Measurements from ENCODE around the gene DTNBP1. TPM values are rescaled to one million over a fixed set of nuclear protein-coding genes. Genes with fewer than 3 reads are reported as not detected.
A peak's percentile ranks its signal among the peaks of the same experiment; 100 is the strongest.

DTNBP1 gene
- total RNA-seq, 6 experiments from 2014 or later: 3.4 to 8.6 (median 5.7) TPM

- no peak for TF ChIP-seq POLR2A (IDR thresholded peaks at IDR 0.05)
- TF ChIP-seq, protein P1, sequence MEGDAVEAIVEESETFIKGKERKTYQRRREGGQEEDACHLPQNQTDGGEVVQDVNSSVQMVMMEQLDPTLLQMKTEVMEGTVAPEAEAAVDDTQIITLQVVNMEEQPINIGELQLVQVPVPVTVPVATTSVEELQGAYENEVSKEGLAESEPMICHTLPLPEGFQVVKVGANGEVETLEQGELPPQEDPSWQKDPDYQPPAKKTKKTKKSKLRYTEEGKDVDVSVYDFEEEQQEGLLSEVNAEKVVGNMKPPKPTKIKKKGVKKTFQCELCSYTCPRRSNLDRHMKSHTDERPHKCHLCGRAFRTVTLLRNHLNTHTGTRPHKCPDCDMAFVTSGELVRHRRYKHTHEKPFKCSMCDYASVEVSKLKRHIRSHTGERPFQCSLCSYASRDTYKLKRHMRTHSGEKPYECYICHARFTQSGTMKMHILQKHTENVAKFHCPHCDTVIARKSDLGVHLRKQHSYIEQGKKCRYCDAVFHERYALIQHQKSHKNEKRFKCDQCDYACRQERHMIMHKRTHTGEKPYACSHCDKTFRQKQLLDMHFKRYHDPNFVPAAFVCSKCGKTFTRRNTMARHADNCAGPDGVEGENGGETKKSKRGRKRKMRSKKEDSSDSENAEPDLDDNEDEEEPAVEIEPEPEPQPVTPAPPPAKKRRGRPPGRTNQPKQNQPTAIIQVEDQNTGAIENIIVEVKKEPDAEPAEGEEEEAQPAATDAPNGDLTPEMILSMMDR (IDR thresholded peaks at IDR 0.05): no peak
- DNase-seq (no peak), ATAC-seq (no peak)
- H3K4me3 ChIP-seq: no peak overlapping the region
- whole genome bisulfite sequencing (ENCODE audit: insufficient coverage, low coverage, low lambda C conversion rate, missing lambda C conversion rate): 67% methylated on average over 1 of the region's 1 CpG
- no peaks in the 10 kb centered on the region for H3K4me1 ChIP-seq
- intact Hi-C loops (cut with DNase I): loop anchor here (10.0 kb wide), 3 partner anchors 426 to 496 kb away; partner anchors contain the start of gene MYLIP (in 1 of the 2)
- H3K27ac ChIP-seq: no peak overlapping the region
- H3K36me3 ChIP-seq: no peaks in the 10 kb centered on the region
- no peaks in the 10 kb centered on the region for H3K27me3 ChIP-seq
- no peaks in the 10 kb centered on the region for H3K9me3 ChIP-seq
These were observed 35.6 kb upstream of the DTNBP1 start for GRCh38 chr6:15698471-15698870.

DNA sequence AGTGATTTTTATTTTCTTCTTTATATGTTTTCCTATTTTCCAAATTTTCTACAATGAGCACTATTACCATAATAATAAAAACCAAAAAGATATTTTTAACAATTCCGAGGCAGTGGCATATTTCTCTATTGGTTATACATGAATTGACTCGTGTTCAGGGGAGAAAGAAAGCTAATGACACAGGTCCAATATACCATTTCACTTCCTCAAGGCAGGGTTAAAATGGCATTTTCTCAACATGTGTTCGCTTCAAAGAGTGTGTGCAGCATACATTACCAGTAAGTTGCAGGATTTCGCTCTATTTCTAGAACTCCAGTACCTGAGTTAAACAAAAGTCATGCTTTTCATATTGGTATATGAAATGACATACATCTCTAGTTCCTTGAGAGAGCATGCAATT, 35.1 kb upstream of the DTNBP1 start:
- intact Hi-C loops (cut with DNase I): loop anchor here (10.0 kb wide), 3 partner anchors 427 to 497 kb away; partner anchors contain the start of gene MYLIP (in 1 of the 2)
- Histone ChIP-seq H3K4me1 (no peaks in the 10 kb centered on the region), H3K27ac (no peak overlapping the region), H3K9me3 (no peaks in the 10 kb centered on the region), H3K4me3 (no peak overlapping the region), H3K27me3 (no peaks in the 10 kb centered on the region), H3K36me3 (no peaks in the 10 kb centered on the region)
- ATAC-seq: no peak
- TF ChIP-seq POLR2A (IDR thresholded peaks at IDR 0.05): no peak
- TF ChIP-seq, protein P1 (IDR thresholded peaks at IDR 0.05): no peak
- DNase-seq: no peak
- WGBS (ENCODE audit: insufficient coverage, low coverage, low lambda C conversion rate, missing lambda C conversion rate): 90% methylated on average over 4 of the region's 4 CpGs

- Histone ChIP-seq H3K36me3 (no peaks in the 10 kb centered on the region), H3K9me3 (no peaks in the 10 kb centered on the region), H3K4me1 (peaks cover 0 to 15% (median 8%) of the 10 kb centered on the region in 4 donors), H3K4me3 (peak overlapping the region in 1 of 3 donors; percentile 12), H3K27me3 (no peaks in the 10 kb centered on the region), H3K27ac (peak overlapping the region in 1 of 3 donors; percentile 53)
- ATAC-seq: peak; percentile 98 to 100 (median 99)
- peak; percentile 83 to 86 (median 83) for DNase-seq
- intact Hi-C loops (cut with DNase I): loop anchor here (10.0 kb wide), 3 partner anchors 433 to 503 kb away; partner anchors contain the start of gene MYLIP (in 1 of the 2)
- WGBS (ENCODE audit: insufficient coverage, low coverage, low lambda C conversion rate, missing lambda C conversion rate): 16% methylated on average over 22 of the region's 23 CpGs
- TF ChIP-seq, protein P1 (IDR thresholded peaks at IDR 0.05): peak; percentile 99 to 100 (median 100)
- TF ChIP-seq POLR2A (IDR thresholded peaks at IDR 0.05): no peak
These were observed 28.5 kb upstream of the DTNBP1 start for GRCh38 chr6:15691250-15691869.

DNA sequence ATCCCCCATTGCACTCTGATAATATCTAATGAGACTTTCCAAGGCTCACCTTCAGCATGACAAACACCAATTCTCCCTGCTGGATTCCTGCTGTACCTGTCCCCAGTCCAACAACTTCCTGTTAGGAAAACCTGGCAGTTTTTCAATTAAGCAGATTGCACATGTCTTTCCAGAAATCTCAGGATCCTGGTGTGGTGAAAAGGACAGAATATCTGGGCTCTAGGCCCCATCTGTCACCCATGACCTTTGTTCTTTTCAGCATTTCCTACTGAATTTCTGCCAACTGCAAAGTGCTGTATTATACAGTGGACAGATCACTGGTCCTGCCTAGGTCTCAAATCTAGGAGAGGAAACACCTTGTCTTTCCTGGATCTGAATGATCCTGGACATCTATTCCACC, 27.7 kb upstream of the DTNBP1 start:
- peak overlapping the region in 1 of 3 donors; percentile 53 for H3K27ac ChIP-seq
- TF ChIP-seq POLR2A (IDR thresholded peaks at IDR 0.05): no peak
- TF ChIP-seq, protein P1 (IDR thresholded peaks at IDR 0.05): no peak

More for the DNA sequence above, 27.7 kb upstream of the DTNBP1 start:
- Histone ChIP-seq H3K36me3 (no peaks in the 10 kb centered on the region), H3K4me1 (peaks cover 0 to 15% (median 8%) of the 10 kb centered on the region in 4 donors), H3K27me3 (no peaks in the 10 kb centered on the region), H3K9me3 (no peaks in the 10 kb centered on the region), H3K4me3 (no peak overlapping the region)
- DNase-seq (no peak), ATAC-seq (peak; percentile 72 to 86 (median 76))
- intact Hi-C loops (cut with DNase I): loop anchor here (10.0 kb wide), 3 partner anchors 434 to 504 kb away; partner anchors contain the start of gene MYLIP (in 1 of the 2)
